Left kidney (tissue), 2 donors: ENCODE data around the gene CRTAP. TPM values are rescaled to one million over a fixed set of nuclear protein-coding genes. Genes with fewer than 3 reads are reported as not detected.
"Not testable (repeated sequence)": the region's sequence is repeated elsewhere in the genome, so short reads cannot be mapped to it uniquely, and the experiment has no call there.

Experiments
- DNase-seq: peaks from one replicate; pipeline ENCODE4 v3.0.0-alpha.2; 2013
- polyA plus RNA-seq: library from polyadenylated mRNA; unstranded; fragments of 120-200 nt; gene quantifications from one replicate; pipeline ENCODE4 v1.2.1, GENCODE V29; 2013; ENCODE audit not compliant: insufficient read length

The CRTAP gene
- polyA plus RNA-seq, 1 donor: 156 TPM

GRCh38 chr3:33139996-33140395 lies 26.2 kb downstream of the CRTAP start:
- DNase-seq: no peak

- no peak for DNase-seq
These were observed 27.2 kb downstream of the CRTAP start for GRCh38 chr3:33141006-33141405.

GRCh38 chr3:33144433-33144832 lies 30.6 kb downstream of the CRTAP start:
- DNase-seq: no peak

- no peak for DNase-seq
These were observed 31.5 kb downstream of the CRTAP start for GRCh38 chr3:33145221-33145900.

- DNase-seq: no peak
These were observed 32.2 kb downstream of the CRTAP start for GRCh38 chr3:33145901-33146580.

- DNase-seq: peak; percentile 12
These were observed 33.1 kb downstream of the CRTAP start for GRCh38 chr3:33146791-33147445.

GRCh38 chr3:33149342-33149741 lies 35.5 kb downstream of the CRTAP start:
- DNase-seq: no peak

GRCh38 chr3:33152363-33153360 lies 38.8 kb downstream of the CRTAP start:
- no peak for DNase-seq

GRCh38 chr3:33153782-33154181 lies 40.0 kb downstream of the CRTAP start:
- no peak for DNase-seq

GRCh38 chr3:33155301-33155700 lies 41.5 kb downstream of the CRTAP start:
- DNase-seq: no peak

- DNase-seq: no peak
These were observed 45.4 kb downstream of the CRTAP start for GRCh38 chr3:33159234-33159633.

GRCh38 chr3:33159981-33160380 lies 46.2 kb downstream of the CRTAP start:
- no peak for DNase-seq

- DNase-seq: not testable (repeated sequence)
These were observed 48.8 kb downstream of the CRTAP start for GRCh38 chr3:33162621-33163020.

GRCh38 chr3:33165372-33165771 lies 51.6 kb downstream of the CRTAP start:
- DNase-seq: no peak

- no peak for DNase-seq
These were observed 52.3 kb downstream of the CRTAP start for GRCh38 chr3:33166095-33166494.

- DNase-seq: no peak
These were observed 53.5 kb downstream of the CRTAP start for GRCh38 chr3:33167284-33167683.

GRCh38 chr3:33167716-33168336 lies 54.0 kb downstream of the CRTAP start:
- DNase-seq: no peak

GRCh38 chr3:33170531-33170930 lies 56.7 kb downstream of the CRTAP start:
- DNase-seq: no peak

GRCh38 chr3:33171580-33171979 lies 57.8 kb downstream of the CRTAP start:
- no peak for DNase-seq

GRCh38 chr3:33173103-33173502 lies 59.3 kb downstream of the CRTAP start:
- no peak for DNase-seq

- no peak for DNase-seq
These were observed 59.9 kb downstream of the CRTAP start for GRCh38 chr3:33173672-33174071.

GRCh38 chr3:33174095-33174494 lies 60.3 kb downstream of the CRTAP start:
- DNase-seq: no peak
